GM19239 (cell line): ENCODE measurements around the gene PTPRJ.
A peak's percentile ranks its signal among the peaks of the same experiment; 100 is the strongest.

Experiments
- DNase-seq: peaks from one replicate; pipeline ENCODE4 v3.0.0; 2011; ENCODE audit warnings: low spot score; ENCODE audit not compliant: insufficient read length
- FAIRE-seq: peaks from 2 replicates; lab custom pipeline; 2011; peaks lifted over from hg19 to GRCh38; lab: Jason Lieb, UNC

PTPRJ gene

DNA sequence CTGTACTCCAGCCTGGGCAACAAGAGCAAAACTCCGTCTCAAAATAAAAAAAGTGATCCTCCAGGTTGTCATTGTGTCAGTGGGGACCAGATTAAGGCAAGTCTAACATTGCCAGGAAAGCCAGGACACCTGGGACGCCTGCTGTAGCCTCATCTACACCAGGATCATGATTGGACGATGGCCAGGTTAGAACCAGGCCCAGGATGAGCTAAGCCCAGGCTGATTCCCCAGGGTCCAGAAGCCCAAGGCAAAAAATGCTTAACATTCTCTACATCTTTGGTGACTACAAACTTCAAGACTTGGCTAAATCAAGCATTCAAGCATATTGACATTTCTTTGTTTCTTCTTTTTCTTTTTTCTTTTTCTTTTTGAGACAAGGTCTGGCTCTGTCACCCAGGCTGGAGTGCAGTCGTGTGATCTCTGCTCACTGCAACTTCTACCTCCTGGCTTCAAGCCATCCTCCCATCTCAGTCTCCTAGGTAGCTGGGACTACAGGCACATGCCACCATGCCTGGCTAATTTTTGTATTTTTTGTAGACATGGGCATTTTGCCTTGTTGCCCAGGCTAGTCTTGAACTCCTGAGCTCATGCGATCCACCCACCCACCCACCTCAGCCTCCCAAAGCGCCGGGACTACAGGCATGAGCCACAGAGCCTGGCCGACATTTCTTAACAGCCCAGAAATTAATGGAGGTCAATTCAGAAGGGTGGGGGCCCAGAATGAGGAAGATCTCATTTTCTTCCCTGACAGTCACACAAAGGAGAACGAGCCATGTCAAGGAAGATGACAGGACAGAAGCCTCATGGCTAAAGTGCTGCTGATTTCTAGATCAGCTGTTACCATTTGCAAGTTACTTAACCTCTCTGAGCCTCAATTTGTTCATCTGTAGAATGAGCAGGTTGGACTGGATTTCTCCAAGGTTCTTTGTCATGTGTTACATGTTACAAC is 12.5 kb upstream of the PTPRJ start:
- DNase-seq: no peak
- no peak for FAIRE-seq

DNA sequence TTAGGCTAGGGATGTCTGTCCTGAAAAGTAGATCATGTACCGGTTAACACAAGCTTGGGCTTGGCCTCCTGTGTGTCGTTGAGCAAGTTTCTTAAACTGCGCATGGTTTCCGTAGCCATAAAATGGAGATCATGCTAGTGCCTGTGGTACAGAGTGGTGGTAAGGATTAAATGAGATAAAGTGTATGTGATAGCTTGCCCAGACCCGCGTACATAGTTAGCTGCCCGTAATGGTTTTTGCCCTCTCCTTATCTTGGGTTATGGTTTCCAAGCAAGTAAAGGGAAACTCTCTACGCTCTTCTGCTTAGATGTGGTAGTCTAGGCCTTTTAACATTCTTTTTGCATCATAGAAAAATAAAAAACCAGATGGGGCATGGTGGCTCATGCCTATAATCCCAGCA is 11.0 kb upstream of the PTPRJ start:
- no peak for FAIRE-seq
- no peak for DNase-seq

DNA sequence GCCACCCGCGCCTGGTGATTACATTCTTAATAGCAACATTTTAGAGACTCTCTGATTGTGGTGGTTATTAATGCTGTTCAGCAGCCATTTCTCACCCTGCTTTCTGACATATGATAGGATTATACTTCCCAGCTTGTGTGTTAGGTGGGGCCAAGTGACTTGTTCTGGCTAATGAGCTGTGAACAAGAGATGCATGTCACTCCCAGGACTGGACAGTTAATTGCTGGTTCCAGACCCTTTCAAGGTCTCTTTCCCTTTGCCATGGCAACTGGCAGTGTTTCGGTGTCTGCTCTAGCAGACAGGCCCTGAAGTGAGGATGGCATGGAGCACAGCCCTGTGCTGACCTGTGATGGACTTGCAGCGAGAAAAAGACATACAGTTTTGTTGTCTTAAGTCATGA is 8.9 kb upstream of the PTPRJ start:
- FAIRE-seq: no peak
- no peak for DNase-seq

DNA sequence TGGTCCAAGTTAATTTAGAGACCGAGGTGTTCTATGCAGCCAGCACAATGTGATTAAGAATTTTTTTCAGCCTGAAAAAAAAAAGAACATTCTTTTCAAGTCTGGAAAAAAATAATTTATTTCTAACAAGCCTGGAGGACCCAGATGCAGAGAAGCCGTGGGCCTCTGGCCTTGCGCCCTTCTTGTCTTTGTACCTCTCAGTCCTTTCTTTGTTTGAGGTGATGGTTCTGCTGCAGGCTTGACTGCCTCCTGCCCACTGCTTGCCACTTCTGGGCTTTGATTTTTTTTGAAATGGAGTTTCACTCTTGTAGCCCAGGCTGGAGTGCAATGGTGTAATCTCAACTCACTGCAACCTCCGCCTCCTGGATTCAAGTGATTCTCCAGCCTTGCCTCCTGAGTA is 7.2 kb upstream of the PTPRJ start:
- DNase-seq: no peak
- no peak for FAIRE-seq

DNA sequence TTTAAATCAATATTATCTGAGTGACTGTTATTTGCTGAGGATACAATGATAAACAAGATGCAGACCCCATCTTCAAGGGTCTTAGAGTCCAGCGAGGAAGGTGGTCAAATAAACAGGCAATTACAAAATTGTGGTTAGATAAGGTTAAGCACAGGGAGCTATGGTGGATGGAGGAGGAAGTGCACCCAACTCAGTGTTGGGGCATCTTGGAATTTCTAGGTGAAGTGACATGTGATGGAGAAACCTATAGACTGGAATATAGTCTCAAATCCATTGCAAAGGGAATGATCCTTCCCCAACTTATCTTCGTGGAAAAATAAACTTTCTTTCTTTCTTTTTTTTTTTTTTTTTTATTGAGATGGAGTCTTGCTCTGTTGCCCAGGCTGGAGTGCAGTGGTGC is 3.4 kb upstream of the PTPRJ start:
- FAIRE-seq (no peak), DNase-seq (no peak)

DNA sequence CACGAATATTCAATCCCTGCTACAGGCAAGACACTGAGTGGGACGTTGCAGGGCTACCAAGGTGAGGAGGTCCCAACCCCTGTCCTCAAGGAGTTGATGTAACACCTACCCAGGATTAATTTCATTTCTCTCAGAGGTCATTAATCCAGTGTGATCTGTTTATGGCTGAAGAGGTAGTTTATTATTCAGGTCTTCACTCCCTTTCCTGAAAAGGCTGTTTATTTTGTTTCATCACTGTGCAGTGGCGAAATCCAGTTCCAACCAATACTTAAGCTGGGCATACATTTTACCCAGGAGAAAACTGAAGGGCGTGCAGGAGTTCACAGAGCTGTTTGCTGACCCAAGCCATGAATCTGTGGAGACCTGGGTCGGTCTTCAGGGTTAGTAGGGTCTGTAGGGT is 2.7 kb upstream of the PTPRJ start:
- FAIRE-seq (no peak), DNase-seq (no peak)

DNA sequence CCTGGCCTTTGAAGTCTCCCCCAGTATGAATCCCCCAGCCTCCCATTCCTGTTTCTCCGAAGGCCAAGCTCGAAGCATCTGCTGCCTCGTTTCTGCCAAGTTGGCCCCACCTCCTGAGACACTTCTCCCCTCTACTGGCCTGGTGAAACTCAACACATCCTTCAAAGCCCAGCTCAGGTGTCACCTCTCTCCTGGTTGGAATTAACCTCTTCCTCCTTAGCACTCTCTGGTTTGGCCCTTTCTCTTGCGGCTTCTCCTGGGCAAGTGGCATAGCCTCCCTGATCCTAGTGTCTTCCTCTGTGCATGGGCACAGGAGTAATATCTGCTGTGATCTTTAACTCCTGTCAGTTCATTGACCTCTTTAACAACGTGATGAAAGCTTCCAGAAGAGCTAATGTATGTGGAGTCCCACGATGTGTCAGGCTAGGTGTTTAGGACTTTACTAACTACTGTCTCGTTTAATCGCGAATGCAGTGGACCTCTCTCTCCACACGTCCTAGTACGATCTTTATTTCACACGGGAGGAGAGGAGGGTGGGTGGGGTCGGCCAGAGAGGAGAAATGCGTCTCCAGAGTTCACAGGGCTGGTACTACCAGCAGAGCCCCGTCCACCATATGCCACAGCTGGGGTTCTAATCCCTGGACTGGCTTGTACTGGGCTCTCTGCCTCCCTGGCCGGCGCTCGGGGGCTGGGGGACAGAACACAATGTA is 826 bp upstream of the PTPRJ start:
- DNase-seq: no peak

DNA sequence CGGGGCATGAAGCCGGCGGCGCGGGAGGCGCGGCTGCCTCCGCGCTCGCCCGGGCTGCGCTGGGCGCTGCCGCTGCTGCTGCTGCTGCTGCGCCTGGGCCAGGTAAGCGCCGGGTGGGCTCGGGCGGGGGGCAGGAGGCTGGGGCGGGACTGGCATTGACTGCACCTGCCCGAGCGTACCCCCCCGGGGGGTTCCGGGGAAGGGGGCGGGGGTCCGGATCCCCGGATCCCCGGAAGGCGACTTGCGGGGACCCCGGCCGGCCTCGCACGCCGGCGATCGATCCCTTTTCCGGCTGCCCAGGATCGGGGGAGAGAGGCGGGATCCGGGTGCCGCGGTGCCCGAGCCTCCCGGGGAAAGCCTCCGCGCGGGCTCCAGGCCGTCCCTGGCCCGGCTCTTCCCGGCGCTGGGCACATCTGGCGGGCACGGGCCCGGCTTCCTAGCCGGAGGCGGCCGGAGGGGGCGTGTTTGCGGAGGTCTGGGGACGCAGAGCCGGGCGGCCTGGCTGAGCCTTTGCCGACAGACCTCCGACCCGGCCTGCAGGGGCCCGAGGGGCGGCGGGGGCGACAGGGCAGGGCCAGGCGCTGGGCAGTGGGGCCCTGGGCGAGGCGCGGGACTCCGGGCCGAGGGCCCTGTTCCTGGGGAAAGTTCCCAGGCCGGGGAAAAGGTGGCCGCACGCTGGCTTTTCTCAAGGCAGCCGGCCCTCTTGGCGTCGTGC is 705 bp downstream of the PTPRJ start:
- FAIRE-seq (no peak), DNase-seq (no peak)

More for the DNA sequence above, 826 bp upstream of the PTPRJ start:
- FAIRE-seq: peak; percentile 68

DNA sequence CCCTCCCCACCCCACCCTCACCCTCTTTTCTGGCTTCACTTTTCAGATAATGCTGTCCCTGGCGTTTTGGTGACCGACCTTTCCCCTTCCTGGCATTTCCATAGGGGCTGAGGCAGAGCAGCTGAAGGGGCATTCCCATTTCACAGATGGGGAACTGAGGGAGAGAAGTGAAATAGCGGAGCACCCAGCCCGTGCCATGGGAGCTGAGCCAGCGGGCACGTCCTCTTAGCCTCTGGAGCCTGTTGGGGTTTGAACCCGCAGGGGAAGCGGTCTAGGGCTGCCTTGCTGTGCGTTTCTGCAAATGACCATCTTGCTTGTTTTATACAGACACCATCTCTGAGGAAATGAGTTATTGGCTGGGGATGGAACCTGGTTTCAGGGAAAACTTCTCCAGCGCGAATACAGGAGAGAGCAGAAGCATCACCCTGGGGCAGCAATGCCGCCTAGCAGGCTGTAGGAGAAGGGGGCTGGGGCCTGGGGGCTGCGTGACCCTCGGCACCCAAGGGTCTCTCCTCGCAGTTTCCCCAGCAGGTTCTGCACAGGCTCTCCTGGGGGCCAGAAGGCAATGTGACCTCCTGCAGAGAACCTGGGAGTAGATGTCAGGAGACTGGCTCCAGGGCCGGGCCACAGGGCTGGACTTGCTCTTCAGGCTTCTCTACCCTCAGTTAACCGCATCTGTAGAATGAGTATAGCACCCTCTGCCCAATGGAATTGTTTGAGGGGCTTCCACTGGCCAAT is 1.5 kb downstream of the PTPRJ start:
- no peak for DNase-seq
- FAIRE-seq: no peak

DNA sequence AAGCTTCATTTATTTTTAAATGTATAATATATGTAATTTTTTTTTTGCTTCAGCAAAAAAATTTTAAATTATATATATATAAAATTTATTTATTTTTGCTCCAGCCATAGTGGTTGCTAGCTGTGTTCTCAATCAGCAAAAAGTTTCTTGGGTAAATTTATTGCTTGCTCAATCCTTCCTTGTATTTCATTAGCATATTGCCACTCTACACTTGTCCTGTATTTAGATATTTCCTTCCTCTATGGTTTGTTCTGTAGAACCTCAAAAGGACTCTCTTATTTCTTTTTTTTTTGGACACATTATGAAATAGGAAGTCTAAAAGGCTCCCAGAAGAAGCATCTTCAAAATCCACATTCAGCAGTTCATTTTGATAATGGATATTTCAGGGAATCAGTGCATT is 2.3 kb downstream of the PTPRJ start:
- no peak for DNase-seq

DNA sequence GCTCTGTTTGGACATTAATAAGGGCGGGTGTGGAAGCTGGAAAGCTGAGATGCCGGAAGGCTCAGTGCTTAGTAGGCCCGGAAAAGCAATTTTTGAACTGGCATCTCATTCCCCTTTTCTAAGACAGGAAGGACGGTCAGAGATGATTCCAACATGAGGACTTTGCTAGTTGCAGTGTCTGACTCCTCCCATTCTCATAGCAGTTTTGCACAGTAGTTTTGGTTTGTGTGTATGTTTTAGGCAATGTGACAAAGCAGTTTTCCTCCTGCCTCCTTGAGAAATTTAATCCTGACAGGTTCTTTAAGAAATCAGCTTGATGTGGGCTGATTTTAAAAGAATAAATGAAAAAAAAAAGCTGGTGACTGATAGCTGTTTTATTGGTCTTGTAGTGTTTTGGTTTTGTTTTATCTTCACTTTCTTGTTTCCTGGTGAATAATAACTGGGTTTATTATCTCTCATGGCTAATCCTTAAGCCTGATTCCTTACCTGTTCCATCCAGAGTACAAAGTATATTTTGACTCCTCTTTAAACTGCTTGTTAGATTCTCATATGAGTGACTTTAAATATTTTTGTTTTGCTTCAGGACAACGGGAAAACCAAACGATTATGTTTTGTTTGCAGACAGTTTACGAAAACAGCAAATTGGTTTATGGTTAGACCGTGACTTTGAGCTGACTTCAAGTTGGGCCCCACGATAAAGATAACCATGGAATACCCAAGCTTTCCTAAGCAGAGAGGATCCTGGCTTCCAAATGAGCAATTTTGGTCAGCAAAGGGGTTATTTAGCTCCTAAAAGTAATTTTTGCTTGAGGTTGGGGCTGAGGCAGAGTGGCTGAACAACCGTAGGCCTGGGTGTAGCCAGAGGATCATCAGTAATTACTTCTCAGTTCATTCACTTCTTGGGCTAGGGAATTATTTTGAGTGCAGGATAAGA is 3.4 kb downstream of the PTPRJ start:
- FAIRE-seq (no peak), DNase-seq (no peak)

More for the DNA sequence above, 2.3 kb downstream of the PTPRJ start:
- FAIRE-seq: no peak

DNA sequence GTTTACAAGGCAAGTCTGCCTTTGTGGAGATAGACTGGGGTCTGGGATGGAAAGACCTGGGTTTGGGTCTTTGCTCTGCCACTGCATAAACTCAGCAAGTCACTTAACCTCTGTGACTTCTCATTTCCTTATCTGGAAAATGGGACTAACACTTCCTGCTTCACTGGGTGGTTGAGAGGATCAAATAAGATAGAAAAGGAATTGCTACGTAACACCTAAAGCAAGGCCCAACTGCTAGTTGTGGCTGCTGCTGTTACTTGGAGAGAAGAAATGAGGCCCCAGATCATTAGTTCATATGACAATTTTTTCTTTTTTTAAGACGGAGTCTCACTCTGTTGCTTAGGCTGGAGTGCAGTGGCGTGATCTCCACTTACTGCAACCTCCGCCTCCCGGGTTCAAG is 5.9 kb downstream of the PTPRJ start:
- no peak for DNase-seq
- no peak for FAIRE-seq

DNA sequence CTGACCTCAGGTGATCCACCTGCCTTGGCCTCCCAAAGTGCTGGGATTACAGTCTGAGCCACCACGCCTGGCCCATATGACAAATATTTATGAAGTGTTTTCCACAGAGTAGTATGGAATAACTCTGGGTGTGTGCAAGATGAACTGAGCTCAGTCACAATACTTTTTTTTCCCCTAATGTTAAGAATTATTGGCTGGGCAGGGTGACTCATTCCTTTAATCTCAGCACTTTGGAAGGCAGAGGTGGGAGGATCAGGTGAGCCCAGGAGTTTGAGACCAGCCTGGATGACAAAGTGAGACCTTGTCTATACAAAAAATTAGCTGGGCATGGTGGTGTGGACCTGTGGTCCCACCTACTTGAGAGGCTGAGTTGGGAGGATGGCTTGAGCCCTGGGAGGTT is 6.4 kb downstream of the PTPRJ start:
- DNase-seq: no peak
- FAIRE-seq: no peak

DNA sequence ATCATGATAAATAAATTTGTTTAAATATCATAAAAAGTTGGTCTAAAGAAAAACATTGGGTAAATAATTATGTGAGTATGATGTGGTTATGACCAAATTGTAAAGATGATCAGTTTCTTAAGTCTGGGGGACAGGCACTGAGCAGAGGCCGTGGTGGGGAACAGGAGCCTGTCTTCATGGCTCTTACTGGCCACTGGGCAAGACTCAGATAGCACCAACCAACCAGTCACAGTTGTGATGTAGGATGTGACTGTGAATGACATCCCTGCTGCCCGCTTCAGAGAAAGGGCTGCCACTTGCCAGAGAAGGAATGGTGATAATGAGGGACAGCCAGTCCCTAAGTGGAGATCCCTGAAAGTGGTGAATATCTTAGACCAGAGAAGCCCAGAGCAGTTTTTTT is 7.0 kb downstream of the PTPRJ start:
- FAIRE-seq (no peak), DNase-seq (no peak)

DNA sequence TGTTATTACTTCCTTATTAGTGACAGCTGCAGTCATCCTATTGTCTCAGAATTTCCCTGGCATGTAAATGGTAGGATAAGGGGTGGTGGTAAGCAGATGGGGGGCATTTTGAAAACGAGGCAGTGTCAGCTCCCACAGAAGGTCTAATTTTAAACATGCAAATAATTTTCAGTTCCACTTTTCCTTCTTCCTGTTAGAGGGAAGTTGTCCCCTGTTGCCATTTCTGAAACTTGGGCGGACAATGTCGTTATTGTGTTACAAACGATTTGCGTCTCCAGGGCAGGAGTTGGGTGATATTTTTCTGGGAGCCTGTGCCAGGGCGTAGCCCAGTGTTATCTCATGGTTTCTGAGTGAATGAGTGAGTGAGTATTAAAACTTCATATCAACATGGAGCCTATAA is 7.4 kb downstream of the PTPRJ start:
- peak; percentile 11 for FAIRE-seq
- no peak for DNase-seq

DNA sequence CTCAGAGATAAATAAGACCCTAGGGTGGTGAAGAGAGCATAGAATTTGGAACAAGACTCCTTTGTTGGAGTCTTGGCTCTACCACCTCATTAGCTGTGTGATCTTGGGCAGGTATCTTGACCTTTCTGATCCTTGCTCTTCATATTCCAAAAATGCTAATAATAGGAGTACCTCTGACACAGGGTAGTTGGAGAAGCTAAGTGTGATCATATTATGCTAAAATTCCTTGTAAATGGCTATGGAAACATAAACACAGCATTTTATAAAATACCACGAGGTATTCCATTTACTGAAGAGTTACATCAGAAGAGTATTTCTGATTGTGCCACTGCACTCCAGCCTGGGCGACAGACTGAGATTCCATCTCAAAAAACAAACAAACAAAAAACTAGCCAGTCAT is 9.4 kb downstream of the PTPRJ start:
- FAIRE-seq: no peak

DNA sequence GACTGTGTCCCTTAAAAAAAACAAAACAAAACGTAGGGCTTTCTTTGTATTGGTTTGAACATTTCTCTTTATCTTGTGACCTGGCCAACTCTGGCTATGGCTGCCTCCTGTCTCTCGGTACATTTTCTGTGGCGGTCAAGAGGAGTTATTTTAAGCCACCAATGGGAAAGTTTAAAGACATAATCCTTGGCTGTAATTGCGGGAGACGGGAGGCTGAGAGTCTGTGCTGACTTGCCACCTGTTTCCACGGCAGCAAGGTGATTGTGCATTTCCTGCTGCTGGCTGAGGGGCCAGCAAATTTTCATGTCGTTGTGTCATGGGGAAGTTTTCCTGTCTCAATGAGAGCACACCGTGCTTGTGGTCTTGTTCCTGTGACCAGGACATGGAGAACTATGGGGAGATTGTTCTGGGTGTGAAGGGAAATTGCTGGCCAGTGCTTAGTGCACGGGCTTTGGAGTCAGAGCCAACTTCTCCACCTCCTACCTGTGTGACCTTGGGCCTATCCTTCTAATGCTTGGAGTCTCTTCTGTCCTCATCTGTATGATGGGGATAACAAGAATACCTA is 11.0 kb downstream of the PTPRJ start:
- DNase-seq (no peak), FAIRE-seq (no peak)

More for the DNA sequence above, 9.4 kb downstream of the PTPRJ start:
- no peak for DNase-seq

DNA sequence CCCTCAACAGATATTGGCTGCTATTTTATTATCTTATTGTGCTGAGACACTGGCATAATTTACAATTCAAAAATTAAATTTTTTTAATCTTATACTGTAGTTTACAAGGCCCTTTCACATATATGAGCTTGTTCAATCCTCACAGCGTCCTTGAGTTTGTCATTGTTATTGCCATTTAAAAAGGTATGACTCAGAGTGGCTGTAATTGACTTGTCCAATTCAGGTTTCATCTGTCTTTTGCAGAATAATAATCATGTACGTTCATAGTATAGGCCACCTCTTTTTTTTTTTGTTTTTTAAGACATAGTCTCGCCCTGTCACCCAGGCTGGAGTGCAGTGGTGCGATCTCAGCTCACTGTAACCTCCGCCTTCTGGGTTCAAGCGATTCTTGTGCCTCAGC is 11.5 kb downstream of the PTPRJ start:
- no peak for FAIRE-seq
- no peak for DNase-seq
